DND-41 (cell line): ENCODE results near the gene PTOV1.

Experiments used
- ATAC-seq: fragments of 200-7000 bp; cut with Tn5 transposase; 3 replicates; pipeline ENCODE4 v1.9.1; 2021; ENCODE audit warnings: low read depth; ENCODE audit not compliant: insufficient read depth
- DNase-seq: peaks from one replicate; pipeline ENCODE4 v3.0.0-alpha.2; 2020
- H2AFZ ChIP-seq: 2 replicates; pipeline ENCODE4 v1.6.0; 2012; ENCODE audit warnings: low read depth, low read length
- H3K27ac ChIP-seq: 2 replicates; pipeline ENCODE4 v1.5.1; 2012; ENCODE audit warnings: low read length, inconsistent platforms
- H3K27me3 ChIP-seq: fragments of 200-600 bp; sonication (generic); 2 replicates; pipeline ENCODE4 v1.6.0; 2012; ENCODE audit warnings: low read length, mild to moderate bottlenecking, inconsistent platforms; ENCODE audit not compliant: insufficient read depth, poor library complexity
- H3K36me3 ChIP-seq: 2 replicates; pipeline ENCODE4 v1.5.1; 2012; ENCODE audit warnings: low read length, inconsistent platforms; ENCODE audit not compliant: insufficient read depth
- H3K4me1 ChIP-seq: 2 replicates; pipeline ENCODE4 v1.5.1; 2012; ENCODE audit warnings: mild to moderate bottlenecking, low read length; ENCODE audit not compliant: insufficient read depth
- H3K4me2 ChIP-seq: 2 replicates; pipeline ENCODE4 v1.6.0; 2012; ENCODE audit warnings: mild to moderate bottlenecking, moderate library complexity, low read length, inconsistent platforms; ENCODE audit not compliant: insufficient read depth
- H3K4me3 ChIP-seq, 2 experiments: fragments of 200-600 bp in 1 of 2; shearing (Covaris generic) in 1 of 2; 2 replicates each; pipeline ENCODE4 v1.5.1; 2012 to 2016; ENCODE audit warnings: inconsistent platforms in 2 of 2, low read length in 2 of 2, mild to moderate bottlenecking in 2 of 2, low read depth in 1 of 2, moderate library complexity in 1 of 2
- H3K79me2 ChIP-seq: 2 replicates; pipeline ENCODE4 v1.6.0; 2012; ENCODE audit warnings: low read length, inconsistent platforms; ENCODE audit not compliant: insufficient read depth
- H3K9ac ChIP-seq: 2 replicates; pipeline ENCODE4 v1.6.0; 2012; ENCODE audit warnings: low read depth, mild to moderate bottlenecking, inconsistent platforms, low read length, moderate library complexity
- H3K9me3 ChIP-seq: 2 replicates; pipeline ENCODE4 v1.5.1; 2012; ENCODE audit warnings: low read length, moderate library complexity, mild to moderate bottlenecking, inconsistent platforms; ENCODE audit not compliant: insufficient read depth, severe bottlenecking
- H4K20me1 ChIP-seq: 2 replicates; pipeline ENCODE4 v1.6.0; 2012; ENCODE audit warnings: low read length; ENCODE audit not compliant: insufficient read depth
- CTCF ChIP-seq: IDR thresholded peaks from 2 replicates; pipeline ENCODE4 v1.5.1; 2012; ENCODE audit warnings: borderline replicate concordance, low read length, moderate library complexity, mild to moderate bottlenecking; ENCODE audit not compliant: poor library complexity, severe bottlenecking; ENCODE audit errors: extremely low read depth
- EZH2 ChIP-seq: IDR thresholded peaks from 3 replicates; pipeline ENCODE4 v1.6.1; 2012; ENCODE audit warnings: borderline replicate concordance, low read depth, mild to moderate bottlenecking, moderate library complexity, low read length, inconsistent platforms; ENCODE audit not compliant: severe bottlenecking

The PTOV1 gene

GRCh38 chr19:49887037-49887664 lies 36.2 kb downstream of the PTOV1 start:
- no peaks in the 10 kb centered on the region for H3K27me3 ChIP-seq
- no peaks in the 10 kb centered on the region for H3K4me1 ChIP-seq
- no peak overlapping the region for H3K4me2 ChIP-seq
- TF ChIP-seq EZH2 = no peak
- no peak for TF ChIP-seq CTCF
- DNase-seq = no peak
- no peak for ATAC-seq
- no peak overlapping the region for H3K27ac ChIP-seq
- no peak overlapping the region for H2AFZ ChIP-seq
- no peak overlapping the region for H3K4me3 ChIP-seq
- H3K79me2 ChIP-seq = no peaks in the 10 kb centered on the region
- no peak overlapping the region for H3K9ac ChIP-seq
- no peaks in the 10 kb centered on the region; the same call in 1 of the 2 replicates for H4K20me1 ChIP-seq
- H3K9me3 ChIP-seq = no peaks in the 10 kb centered on the region
- peaks cover 31% of the 10 kb centered on the region for H3K36me3 ChIP-seq

- H3K27ac ChIP-seq = no peak overlapping the region
- no peak for ATAC-seq
- no peaks in the 10 kb centered on the region for H3K27me3 ChIP-seq
- no peak for TF ChIP-seq EZH2
- TF ChIP-seq CTCF = no peak
- H3K9me3 ChIP-seq = no peaks in the 10 kb centered on the region
- H3K4me2 ChIP-seq = no peak overlapping the region
- H2AFZ ChIP-seq = no peak overlapping the region
- no peaks in the 10 kb centered on the region for H3K4me1 ChIP-seq
- no peaks in the 10 kb centered on the region for H3K79me2 ChIP-seq
- H4K20me1 ChIP-seq = no peaks in the 10 kb centered on the region; the same call in 1 of the 2 replicates
- no peak overlapping the region for H3K9ac ChIP-seq
- peaks cover 23% of the 10 kb centered on the region for H3K36me3 ChIP-seq
- DNase-seq = no peak
- H3K4me3 ChIP-seq = no peak overlapping the region
Observed at GRCh38 chr19:49887665-49888509, 36.9 kb downstream of the PTOV1 start.

- Histone ChIP-seq H3K9me3 (no peaks in the 10 kb centered on the region), H2AFZ (no peak overlapping the region), H3K27ac (no peak overlapping the region), H4K20me1 (no peaks in the 10 kb centered on the region; the same call in 1 of the 2 replicates), H3K4me3 (no peak overlapping the region), H3K4me1 (no peaks in the 10 kb centered on the region), H3K36me3 (peaks cover 18% of the 10 kb centered on the region), H3K79me2 (no peaks in the 10 kb centered on the region), H3K27me3 (no peaks in the 10 kb centered on the region), H3K9ac (no peak overlapping the region), H3K4me2 (no peak overlapping the region)
- DNase-seq (no peak), ATAC-seq (no peak)
- TF ChIP-seq EZH2 (no peak), CTCF (no peak)
Observed at GRCh38 chr19:49888510-49888824, 37.5 kb downstream of the PTOV1 start.
